Measurements from ENCODE around the gene SHH. TPM values are rescaled to one million over a fixed set of nuclear protein-coding genes. Genes with fewer than 3 reads are reported as not detected.
"Not testable (repeated sequence)": the region's sequence is repeated elsewhere in the genome, so short reads cannot be mapped to it uniquely, and the experiment has no call there.

Gene SHH
- total RNA-seq, 1 donor from 2014 or later = 0.58 TPM

DNA sequence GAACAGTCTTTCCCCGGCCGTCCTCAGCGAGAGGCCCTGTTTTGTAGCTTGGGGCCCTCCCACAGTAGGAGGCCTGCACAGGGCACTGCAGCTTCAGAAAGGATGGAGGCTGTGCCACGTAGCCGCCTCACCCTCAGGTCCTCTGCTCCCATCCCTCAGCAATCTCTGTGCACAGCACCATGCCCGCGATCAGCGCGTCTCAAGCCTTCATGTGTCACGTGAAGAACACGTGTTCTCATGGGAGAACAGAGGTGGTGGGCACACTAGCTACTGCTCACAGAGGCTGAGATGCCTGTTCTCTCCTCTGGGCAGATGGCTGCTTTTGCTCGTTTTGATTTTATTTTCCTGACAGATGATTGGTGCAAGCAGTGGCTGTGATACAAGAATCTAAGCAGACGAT, 8.5 kb upstream of the SHH start:
- H3K4me1 Mint-ChIP-seq = no peaks in the 10 kb centered on the region
- no peak for DNase-seq (ENCODE audit: low spot score in 2 of 2, unreplicated experiment in 2 of 2)
- H3K27ac Mint-ChIP-seq = no peak overlapping the region
- TF ChIP-seq, protein P1, sequence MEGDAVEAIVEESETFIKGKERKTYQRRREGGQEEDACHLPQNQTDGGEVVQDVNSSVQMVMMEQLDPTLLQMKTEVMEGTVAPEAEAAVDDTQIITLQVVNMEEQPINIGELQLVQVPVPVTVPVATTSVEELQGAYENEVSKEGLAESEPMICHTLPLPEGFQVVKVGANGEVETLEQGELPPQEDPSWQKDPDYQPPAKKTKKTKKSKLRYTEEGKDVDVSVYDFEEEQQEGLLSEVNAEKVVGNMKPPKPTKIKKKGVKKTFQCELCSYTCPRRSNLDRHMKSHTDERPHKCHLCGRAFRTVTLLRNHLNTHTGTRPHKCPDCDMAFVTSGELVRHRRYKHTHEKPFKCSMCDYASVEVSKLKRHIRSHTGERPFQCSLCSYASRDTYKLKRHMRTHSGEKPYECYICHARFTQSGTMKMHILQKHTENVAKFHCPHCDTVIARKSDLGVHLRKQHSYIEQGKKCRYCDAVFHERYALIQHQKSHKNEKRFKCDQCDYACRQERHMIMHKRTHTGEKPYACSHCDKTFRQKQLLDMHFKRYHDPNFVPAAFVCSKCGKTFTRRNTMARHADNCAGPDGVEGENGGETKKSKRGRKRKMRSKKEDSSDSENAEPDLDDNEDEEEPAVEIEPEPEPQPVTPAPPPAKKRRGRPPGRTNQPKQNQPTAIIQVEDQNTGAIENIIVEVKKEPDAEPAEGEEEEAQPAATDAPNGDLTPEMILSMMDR (IDR thresholded peaks at IDR 0.05; ENCODE audit: unreplicated experiment) = no peak
- no peaks in the 10 kb centered on the region for H3K36me3 Mint-ChIP-seq
- H3K9me3 Mint-ChIP-seq = no peaks in the 10 kb centered on the region
- no peak overlapping the region for H3K4me3 Mint-ChIP-seq
- H3K27me3 Mint-ChIP-seq (ENCODE audit: low read depth) = peaks cover 91% of the 10 kb centered on the region

DNA sequence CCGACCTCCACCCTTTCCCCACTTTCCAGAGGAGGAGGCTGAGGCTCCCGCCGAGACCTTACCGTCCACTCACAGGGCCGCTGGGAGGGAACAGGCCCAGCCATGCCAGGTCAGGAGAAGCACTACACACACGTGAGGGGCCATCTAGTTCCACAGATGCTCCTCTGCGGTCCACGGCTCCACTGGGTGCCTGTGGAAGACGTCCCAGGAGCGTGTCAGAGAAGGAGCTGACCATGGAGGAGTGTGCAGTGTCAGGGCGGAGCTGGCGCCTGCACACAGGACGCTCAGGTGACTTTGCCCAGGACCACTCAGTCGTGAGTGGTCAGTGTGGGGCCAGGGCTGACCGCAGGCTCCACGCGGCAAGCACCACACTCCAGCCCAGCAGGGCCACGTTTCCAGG, 8.0 kb upstream of the SHH start:
- peaks cover 93% of the 10 kb centered on the region for H3K27me3 Mint-ChIP-seq (ENCODE audit: low read depth)
- no peak overlapping the region for H3K4me3 Mint-ChIP-seq
- H3K36me3 Mint-ChIP-seq = no peaks in the 10 kb centered on the region
- no peak overlapping the region for H3K27ac Mint-ChIP-seq
- H3K9me3 Mint-ChIP-seq = no peaks in the 10 kb centered on the region
- H3K4me1 Mint-ChIP-seq = no peaks in the 10 kb centered on the region
- TF ChIP-seq, protein P1 (IDR thresholded peaks at IDR 0.05; ENCODE audit: unreplicated experiment) = no peak
- no peak for DNase-seq (ENCODE audit: low spot score in 2 of 2, unreplicated experiment in 2 of 2)

DNA sequence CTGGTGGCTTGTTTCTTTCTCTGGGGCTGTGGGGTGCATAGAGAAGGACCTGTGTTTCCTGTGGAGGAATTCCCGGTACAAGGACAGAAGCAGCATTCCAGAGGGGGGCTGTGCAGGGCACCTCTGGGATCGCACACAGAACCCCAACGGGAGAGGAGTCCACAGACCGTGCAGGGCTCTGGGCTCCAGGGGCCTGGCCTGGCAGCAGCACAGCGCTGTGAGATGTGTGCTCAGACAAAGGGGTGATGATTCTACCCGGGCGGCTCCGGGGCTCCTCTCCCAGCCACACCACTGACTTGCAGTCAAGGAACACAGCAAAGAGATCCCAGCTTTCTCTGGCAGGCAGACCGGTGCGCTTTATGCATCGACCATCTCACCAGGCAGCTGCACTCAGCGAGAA, 6.9 kb upstream of the SHH start:
- Mint-ChIP-seq H3K36me3 (no peaks in the 10 kb centered on the region), H3K4me3 (no peak overlapping the region), H3K9me3 (no peaks in the 10 kb centered on the region), H3K27me3 (ENCODE audit: low read depth) (peaks cover 92% of the 10 kb centered on the region), H3K4me1 (no peaks in the 10 kb centered on the region), H3K27ac (no peak overlapping the region)
- no peak for DNase-seq (ENCODE audit: low spot score in 2 of 2, unreplicated experiment in 2 of 2)
- TF ChIP-seq, protein P1 (IDR thresholded peaks at IDR 0.05; ENCODE audit: unreplicated experiment) = no peak

DNA sequence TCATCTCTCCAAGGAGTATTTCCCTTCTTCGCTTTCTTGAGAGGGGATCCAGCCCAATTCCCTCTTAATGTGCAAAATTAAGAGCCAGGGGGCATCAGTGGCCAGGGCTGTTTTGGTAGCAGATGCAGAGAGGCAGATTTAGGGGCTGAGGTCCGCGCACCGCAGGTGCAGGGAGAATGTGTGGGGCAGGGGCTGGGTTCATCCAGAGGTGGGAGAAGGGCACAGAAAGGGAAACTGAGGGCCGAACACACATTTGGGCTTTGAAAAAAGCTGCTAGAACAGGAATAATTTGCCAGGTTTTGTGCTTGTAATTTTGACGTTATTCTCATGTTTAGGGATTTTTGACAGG, 6.5 kb upstream of the SHH start:
- Mint-ChIP-seq H3K27me3 (ENCODE audit: low read depth) (peaks cover 93% of the 10 kb centered on the region), H3K36me3 (no peaks in the 10 kb centered on the region), H3K27ac (no peak overlapping the region), H3K4me1 (no peaks in the 10 kb centered on the region), H3K9me3 (no peaks in the 10 kb centered on the region), H3K4me3 (no peak overlapping the region)
- no peak for DNase-seq (ENCODE audit: low spot score in 2 of 2, unreplicated experiment in 2 of 2)
- TF ChIP-seq, protein P1 (IDR thresholded peaks at IDR 0.05; ENCODE audit: unreplicated experiment) = no peak

DNA sequence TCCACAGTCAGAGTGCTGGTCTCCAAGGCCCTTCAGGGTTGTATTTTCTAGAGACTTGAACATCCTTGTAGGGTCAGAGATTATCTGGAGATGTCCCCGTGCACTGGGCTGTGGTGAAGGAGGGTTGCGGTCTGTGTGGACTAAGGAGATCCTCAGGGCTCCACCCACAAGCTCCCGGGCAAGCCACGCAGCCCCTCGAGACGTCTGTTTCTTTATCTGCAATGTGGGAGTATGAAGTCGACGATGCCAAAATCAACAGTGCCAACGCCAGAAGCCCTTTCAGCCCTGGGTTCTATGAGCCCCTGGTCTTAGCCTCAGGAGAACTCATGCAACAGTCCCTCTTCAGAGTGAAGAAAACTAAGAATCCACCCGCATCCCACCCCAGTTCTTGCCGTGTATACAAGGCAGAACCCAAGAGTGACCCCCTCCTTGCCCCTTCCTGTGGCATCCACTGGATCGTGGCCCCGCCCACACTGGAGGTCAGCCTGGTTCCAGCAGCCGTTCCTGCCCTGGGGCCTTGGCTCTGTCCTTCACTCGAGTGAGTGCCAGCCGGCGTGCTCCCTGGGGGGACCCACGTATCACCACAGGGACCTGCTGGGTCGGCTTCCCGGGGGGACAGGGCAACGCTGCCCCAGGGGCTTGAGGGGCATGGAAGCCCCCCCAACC, 6.0 kb upstream of the SHH start:
- H3K27me3 Mint-ChIP-seq (ENCODE audit: low read depth) = peaks cover 93% of the 10 kb centered on the region

DNA sequence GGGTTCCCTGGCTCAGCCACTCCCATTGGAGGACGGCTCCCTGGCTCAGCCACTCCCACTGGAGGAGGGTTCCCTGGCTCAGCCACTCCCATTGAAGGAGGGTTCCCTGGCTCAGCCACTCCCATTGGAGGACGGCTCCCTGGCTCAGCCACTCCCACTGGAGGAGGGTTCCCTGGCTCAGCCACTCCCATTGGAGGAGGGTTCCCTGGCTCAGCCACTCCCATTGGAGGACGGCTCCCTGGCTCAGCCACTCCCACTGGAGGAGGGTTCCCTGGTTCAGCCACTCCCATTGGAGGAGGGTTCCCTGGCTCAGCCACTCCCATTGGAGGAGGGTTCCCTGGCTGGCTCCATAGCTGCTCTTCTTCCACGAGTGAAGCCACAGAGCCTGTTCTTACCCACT, 5.3 kb upstream of the SHH start:
- H3K9me3 Mint-ChIP-seq; H3K4me1 Mint-ChIP-seq; H3K4me3 Mint-ChIP-seq; DNase-seq (ENCODE audit: low spot score in 2 of 2, unreplicated experiment in 2 of 2); H3K27ac Mint-ChIP-seq; H3K36me3 Mint-ChIP-seq: not testable (repeated sequence)
- H3K27me3 Mint-ChIP-seq (ENCODE audit: low read depth) = peaks cover 93% of the 10 kb centered on the region

More for the DNA sequence above, 6.0 kb upstream of the SHH start:
- Mint-ChIP-seq H3K27ac (no peak overlapping the region), H3K36me3 (no peaks in the 10 kb centered on the region), H3K9me3 (no peaks in the 10 kb centered on the region), H3K4me1 (no peaks in the 10 kb centered on the region), H3K4me3 (no peak overlapping the region)
- TF ChIP-seq, protein P1 (IDR thresholded peaks at IDR 0.05; ENCODE audit: unreplicated experiment) = no peak
- no peak for DNase-seq (ENCODE audit: low spot score in 2 of 2, unreplicated experiment in 2 of 2)
